Vagina (tissue), 2 donors: ENCODE data around the gene CDC73.

Experiments
- POLR2A ChIP-seq, 2 donors: fragments of 450-650 bp; IDR thresholded peaks; one replicate each; pipeline ENCODE4 v1.6.1; 2017; ENCODE audit warnings: antibody characterized with exemption in 2 of 2, mild to moderate bottlenecking in 2 of 2, moderate library complexity in 2 of 2
- POLR2AphosphoS5 ChIP-seq, 2 donors: sonication (generic); formaldehyde crosslinking; IDR thresholded peaks; one replicate each; pipeline ENCODE4 v1.9.0; 2017; ENCODE audit warnings: antibody characterized with exemption in 2 of 2, mild to moderate bottlenecking in 2 of 2, low read depth in 1 of 2; ENCODE audit not compliant: insufficient read depth in 1 of 2
- TF ChIP-seq, protein P1 (sequence below), 3 experiments: fragments of 450-650 bp in 2 of 3; fragments of 200-600 bp in 1 of 3; sonication (generic) in 1 of 3; IDR thresholded peaks; one replicate each; pipeline ENCODE4 v1.5.1; 2017 to 2019; ENCODE audit warnings: antibody characterized with exemption in 3 of 3, mild to moderate bottlenecking in 2 of 3, moderate library complexity in 2 of 3

DNA sequence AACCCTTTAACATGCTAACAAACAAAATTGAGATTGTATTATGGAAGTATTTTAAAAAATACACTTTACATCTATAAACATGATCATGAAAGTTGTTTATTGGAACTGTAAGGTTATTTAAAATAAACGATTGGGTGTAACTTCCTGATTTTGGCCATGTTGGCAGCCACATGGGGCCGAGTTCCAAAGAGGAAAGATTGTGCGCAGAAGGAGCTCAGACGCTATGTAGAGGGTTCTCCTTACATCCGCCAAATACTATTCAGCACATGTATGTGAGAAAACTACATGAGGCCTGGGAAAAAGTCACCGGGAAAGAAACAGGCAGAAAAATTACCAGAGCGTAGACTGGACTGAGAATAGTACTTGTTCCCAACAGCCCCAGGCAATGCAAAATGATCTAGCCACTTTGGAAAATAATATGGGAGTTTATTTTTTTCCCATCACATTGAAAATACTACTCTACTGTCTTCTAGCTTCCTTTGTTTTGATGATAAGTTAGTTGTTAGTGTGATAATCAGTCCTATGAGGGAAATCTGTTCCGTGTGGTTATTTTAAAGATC, 100.3 kb downstream of the CDC73 start:
- TF ChIP-seq, protein P1, sequence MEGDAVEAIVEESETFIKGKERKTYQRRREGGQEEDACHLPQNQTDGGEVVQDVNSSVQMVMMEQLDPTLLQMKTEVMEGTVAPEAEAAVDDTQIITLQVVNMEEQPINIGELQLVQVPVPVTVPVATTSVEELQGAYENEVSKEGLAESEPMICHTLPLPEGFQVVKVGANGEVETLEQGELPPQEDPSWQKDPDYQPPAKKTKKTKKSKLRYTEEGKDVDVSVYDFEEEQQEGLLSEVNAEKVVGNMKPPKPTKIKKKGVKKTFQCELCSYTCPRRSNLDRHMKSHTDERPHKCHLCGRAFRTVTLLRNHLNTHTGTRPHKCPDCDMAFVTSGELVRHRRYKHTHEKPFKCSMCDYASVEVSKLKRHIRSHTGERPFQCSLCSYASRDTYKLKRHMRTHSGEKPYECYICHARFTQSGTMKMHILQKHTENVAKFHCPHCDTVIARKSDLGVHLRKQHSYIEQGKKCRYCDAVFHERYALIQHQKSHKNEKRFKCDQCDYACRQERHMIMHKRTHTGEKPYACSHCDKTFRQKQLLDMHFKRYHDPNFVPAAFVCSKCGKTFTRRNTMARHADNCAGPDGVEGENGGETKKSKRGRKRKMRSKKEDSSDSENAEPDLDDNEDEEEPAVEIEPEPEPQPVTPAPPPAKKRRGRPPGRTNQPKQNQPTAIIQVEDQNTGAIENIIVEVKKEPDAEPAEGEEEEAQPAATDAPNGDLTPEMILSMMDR (IDR thresholded peaks at IDR 0.05), result no peak
- no peak for TF ChIP-seq POLR2A (IDR thresholded peaks at IDR 0.05)
- TF ChIP-seq POLR2AphosphoS5 (IDR thresholded peaks at IDR 0.05; ENCODE audit: insufficient read depth in 1 of 2, low read depth in 1 of 2), result no peak
